Measurements from ENCODE around the gene NECTIN2.

- TF ChIP-seq FOXP2 (optimal IDR thresholded peaks at IDR 0.05; ENCODE audit: borderline replicate concordance, extremely low read depth, extremely low read length, insufficient read depth) (no peak), POLR2AphosphoS5 (IDR thresholded peaks at IDR 0.05; ENCODE audit: low read depth, low read length) (no peak), SIN3A (IDR thresholded peaks at IDR 0.05; ENCODE audit: borderline replicate concordance, insufficient read depth, low read length) (no peak), TAF1 (IDR thresholded peaks at IDR 0.05; ENCODE audit: borderline replicate concordance, insufficient read depth, low read length) (no peak)
These were observed 848 bp upstream of the NECTIN2 start for GRCh38 chr19:44845286-44845611.
